Measurements from ENCODE around the gene PYGM.

- TF ChIP-seq TAF1 (IDR thresholded peaks at IDR 0.05; ENCODE audit: borderline replicate concordance, insufficient read depth, low read length): no peak
- no peak for TF ChIP-seq REST (IDR thresholded peaks at IDR 0.05; ENCODE audit: insufficient read depth in 1 of 2, low read depth in 2 of 2, low read length in 2 of 2)
- TF ChIP-seq POLR2AphosphoS5 (IDR thresholded peaks at IDR 0.05; ENCODE audit: low read depth, low read length): no peak
Measured at GRCh38 chr11:64723117-64723906, 36.5 kb downstream of the PYGM start, which contains the start of gene NRXN2.

All from PFSK-1 (cell line).